Raji (cell line): ENCODE results near the gene FANCD2.
A peak's percentile ranks its signal among the peaks of the same experiment; 100 is the strongest.

ENCODE experiments used
- POLR2A ChIP-seq: IDR thresholded peaks from 2 replicates; pipeline ENCODE4 v1.6.1; 2011; ENCODE audit warnings: low read depth, low read length, control low read depth; ENCODE audit not compliant: insufficient read depth

The FANCD2 gene

GRCh38 chr3:10142707-10143560, 116.7 kb downstream of the FANCD2 start:
- TF ChIP-seq POLR2A = 0 out of 2 replicates have a peak, but pooled peaks have one; percentile 15

- no peak for TF ChIP-seq POLR2A
Measured at GRCh38 chr3:10145685-10146084, 119.4 kb downstream of the FANCD2 start.

GRCh38 chr3:10149226-10149625, 123.0 kb downstream of the FANCD2 start:
- no peak for TF ChIP-seq POLR2A

- no peak for TF ChIP-seq POLR2A
Measured at GRCh38 chr3:10150987-10151386, 124.8 kb downstream of the FANCD2 start.
